Muscle layer of duodenum (tissue), 2 donors: Measurements from ENCODE around the gene SMC3.

Source experiments
- H3K27ac ChIP-seq: one replicate; pipeline ENCODE4 v1.7.0; 2013; ENCODE audit warnings: mild to moderate bottlenecking, low read length
- H3K27me3 ChIP-seq: one replicate; pipeline ENCODE4 v1.7.0; 2013; ENCODE audit warnings: low read depth, mild to moderate bottlenecking, control low read depth, low read length
- H3K36me3 ChIP-seq, 2 donors: one replicate each; pipeline ENCODE4 v1.7.0; 2013; ENCODE audit warnings: low read length in 2 of 2, control low read depth in 1 of 2, mild to moderate bottlenecking in 1 of 2; ENCODE audit not compliant: insufficient read depth in 2 of 2, control insufficient read depth in 1 of 2
- H3K4me1 ChIP-seq, 2 donors: one replicate each; pipeline ENCODE4 v1.7.0; 2013; ENCODE audit warnings: low read length in 2 of 2, mild to moderate bottlenecking in 2 of 2, control low read depth in 1 of 2, moderate library complexity in 1 of 2; ENCODE audit not compliant: insufficient read depth in 2 of 2, control insufficient read depth in 1 of 2
- H3K4me3 ChIP-seq, 2 donors: one replicate each; pipeline ENCODE4 v1.7.0; 2013; ENCODE audit warnings: low read length in 2 of 2, low read depth in 1 of 2, mild to moderate bottlenecking in 1 of 2
- H3K9me3 ChIP-seq, 2 donors: one replicate each; pipeline ENCODE4 v1.7.0; 2013; ENCODE audit warnings: low read length in 2 of 2, control low read depth in 1 of 2, mild to moderate bottlenecking in 1 of 2; ENCODE audit not compliant: control insufficient read depth in 1 of 2
- donor health status: healthy.

Gene SMC3

DNA sequence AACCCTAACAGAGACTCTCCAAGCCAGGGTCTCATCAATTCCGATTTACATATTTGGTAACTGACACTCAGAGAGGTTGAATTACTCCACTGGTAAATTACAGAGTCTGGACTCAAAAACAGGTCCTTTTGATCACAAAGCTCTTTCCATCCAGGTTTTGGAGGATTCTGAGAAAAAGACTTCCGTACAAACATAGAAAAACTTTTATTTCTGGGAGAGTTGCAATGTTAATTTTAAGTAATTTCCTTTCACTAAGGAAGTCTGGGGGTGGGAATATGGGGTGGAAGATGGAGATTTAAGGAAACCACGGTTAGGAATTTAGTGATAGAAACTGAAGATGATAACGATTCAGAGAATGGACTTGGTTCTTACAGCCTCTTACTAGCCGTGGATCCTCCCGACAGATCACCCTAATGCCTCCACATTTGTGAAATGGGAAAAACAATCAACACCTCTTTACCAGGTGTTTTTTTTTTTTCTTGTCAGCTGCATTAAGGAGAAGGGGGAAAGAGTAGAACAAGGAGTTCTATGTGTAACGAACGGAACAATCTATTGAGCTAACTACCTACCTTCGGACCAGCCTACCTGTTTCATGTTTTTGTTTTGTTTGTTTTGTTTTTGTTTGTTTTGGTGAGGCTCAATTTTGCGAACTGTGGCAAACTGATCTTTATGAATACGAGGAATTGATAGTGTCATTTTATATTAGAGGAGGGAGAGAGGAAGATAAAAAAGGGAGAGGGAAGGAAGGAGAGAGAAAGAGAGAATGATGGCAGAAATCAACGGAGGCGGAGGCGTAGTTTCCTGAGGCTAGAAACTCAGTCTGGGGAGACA is 74.9 kb downstream of the SMC3 start:
- Histone ChIP-seq H3K4me1 (peaks cover 0 to 24% of the 10 kb centered on the region in 2 donors), H3K4me3 (no peak overlapping the region), H3K9me3 (no peaks in the 10 kb centered on the region), H3K27me3 (peaks cover 30% of the 10 kb centered on the region), H3K36me3 (no peaks in the 10 kb centered on the region), H3K27ac (no peak overlapping the region)

DNA sequence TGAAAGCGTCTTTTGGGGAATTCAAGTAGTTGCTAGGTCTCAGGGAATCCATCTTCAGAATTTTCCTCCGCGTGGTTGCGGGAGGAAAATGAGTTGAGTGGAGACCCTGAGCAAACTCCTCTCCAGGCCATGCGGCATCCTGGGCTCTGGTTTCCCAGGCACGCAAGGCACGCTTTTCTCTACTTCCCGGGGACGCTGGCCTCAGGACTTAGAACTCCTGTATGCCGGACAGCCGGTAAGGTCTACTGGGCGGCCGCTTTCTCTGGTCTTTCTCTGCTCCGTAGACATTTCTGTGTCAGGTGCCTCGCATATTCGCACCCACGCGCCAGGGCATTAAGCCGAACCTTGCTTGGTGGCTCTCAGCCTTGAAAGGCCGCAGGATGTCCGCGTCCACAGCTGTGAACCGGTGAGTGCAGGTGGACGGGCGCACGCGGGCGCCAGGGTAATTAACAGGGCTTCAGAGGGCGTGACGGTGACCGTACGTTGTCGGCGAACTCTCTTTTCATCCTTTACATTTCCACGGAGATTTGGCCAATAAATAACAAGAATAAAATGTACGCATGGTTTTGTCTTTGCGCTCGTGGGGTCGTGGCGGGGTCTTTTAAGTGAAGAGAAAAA is 75.6 kb downstream of the SMC3 start:
- peaks cover 30% of the 10 kb centered on the region for H3K27me3 ChIP-seq
- peak overlapping the region; percentile 37 to 85 for H3K4me3 ChIP-seq
- no peaks in the 10 kb centered on the region for H3K9me3 ChIP-seq
- peaks cover 0 to 23% of the 10 kb centered on the region in 2 donors for H3K4me1 ChIP-seq
- H3K27ac ChIP-seq = no peak overlapping the region
- H3K36me3 ChIP-seq = no peaks in the 10 kb centered on the region

GRCh38 chr10:110643653-110644597 is 76.4 kb downstream of the SMC3 start, which contains the start of gene RBM20:
Gene RBM20 (plus strand): TSS chr10:110644336. CDS start chr10:110644455, 119 bp downstream.
- Histone ChIP-seq H3K4me3 (peak within 1 kb of the TSS; percentile 37 to 85), H3K36me3 (no peaks in the 10 kb centered on the region), H3K27me3 (peaks cover 30% of the 10 kb centered on the region), H3K4me1 (peaks cover 0 to 23% of the 10 kb centered on the region in 2 donors), H3K9me3 (no peaks in the 10 kb centered on the region), H3K27ac (no peak within 1 kb of the TSS)

- H3K4me3 ChIP-seq = peak overlapping the region in 1 of 2 donors; percentile 85
- no peaks in the 10 kb centered on the region for H3K9me3 ChIP-seq
- H3K27ac ChIP-seq = no peak overlapping the region
Observed at GRCh38 chr10:110644598-110645462, 77.3 kb downstream of the SMC3 start.

GRCh38 chr10:110646417-110647135 is 79.1 kb downstream of the SMC3 start:
- Histone ChIP-seq H3K4me1 (peaks cover 0 to 23% of the 10 kb centered on the region in 2 donors), H3K9me3 (no peaks in the 10 kb centered on the region), H3K4me3 (no peak overlapping the region), H3K27me3 (peaks cover 30% of the 10 kb centered on the region), H3K36me3 (no peaks in the 10 kb centered on the region), H3K27ac (no peak overlapping the region)

More at GRCh38 chr10:110644598-110645462, 77.3 kb downstream of the SMC3 start:
- peaks cover 0 to 23% of the 10 kb centered on the region in 2 donors for H3K4me1 ChIP-seq
- peaks cover 30% of the 10 kb centered on the region for H3K27me3 ChIP-seq
- H3K36me3 ChIP-seq = no peaks in the 10 kb centered on the region

DNA sequence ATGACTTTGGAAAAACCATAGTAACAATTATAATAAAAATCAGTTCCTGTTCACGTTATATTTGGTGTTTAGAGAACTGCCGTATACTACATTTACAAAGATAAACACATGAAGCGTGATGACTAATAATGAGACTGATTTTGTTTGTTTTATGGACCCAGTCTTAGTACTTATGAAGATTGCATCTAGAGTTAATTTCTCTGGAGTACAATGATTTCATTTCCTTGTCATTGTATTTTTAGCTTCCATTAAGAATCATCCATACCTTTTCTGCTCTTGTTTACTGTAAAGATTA is 79.6 kb downstream of the SMC3 start:
- no peaks in the 10 kb centered on the region for H3K9me3 ChIP-seq
- no peak overlapping the region for H3K27ac ChIP-seq
- peaks cover 29% of the 10 kb centered on the region for H3K27me3 ChIP-seq
- no peaks in the 10 kb centered on the region for H3K36me3 ChIP-seq
- no peak overlapping the region for H3K4me3 ChIP-seq
- H3K4me1 ChIP-seq = peaks cover 0 to 23% of the 10 kb centered on the region in 2 donors

GRCh38 chr10:110648692-110649346 is 81.3 kb downstream of the SMC3 start:
- Histone ChIP-seq H3K4me3 (no peak overlapping the region), H3K4me1 (peaks cover 0 to 14% of the 10 kb centered on the region in 2 donors), H3K9me3 (no peaks in the 10 kb centered on the region), H3K36me3 (no peaks in the 10 kb centered on the region), H3K27me3 (peaks cover 12% of the 10 kb centered on the region), H3K27ac (no peak overlapping the region)

DNA sequence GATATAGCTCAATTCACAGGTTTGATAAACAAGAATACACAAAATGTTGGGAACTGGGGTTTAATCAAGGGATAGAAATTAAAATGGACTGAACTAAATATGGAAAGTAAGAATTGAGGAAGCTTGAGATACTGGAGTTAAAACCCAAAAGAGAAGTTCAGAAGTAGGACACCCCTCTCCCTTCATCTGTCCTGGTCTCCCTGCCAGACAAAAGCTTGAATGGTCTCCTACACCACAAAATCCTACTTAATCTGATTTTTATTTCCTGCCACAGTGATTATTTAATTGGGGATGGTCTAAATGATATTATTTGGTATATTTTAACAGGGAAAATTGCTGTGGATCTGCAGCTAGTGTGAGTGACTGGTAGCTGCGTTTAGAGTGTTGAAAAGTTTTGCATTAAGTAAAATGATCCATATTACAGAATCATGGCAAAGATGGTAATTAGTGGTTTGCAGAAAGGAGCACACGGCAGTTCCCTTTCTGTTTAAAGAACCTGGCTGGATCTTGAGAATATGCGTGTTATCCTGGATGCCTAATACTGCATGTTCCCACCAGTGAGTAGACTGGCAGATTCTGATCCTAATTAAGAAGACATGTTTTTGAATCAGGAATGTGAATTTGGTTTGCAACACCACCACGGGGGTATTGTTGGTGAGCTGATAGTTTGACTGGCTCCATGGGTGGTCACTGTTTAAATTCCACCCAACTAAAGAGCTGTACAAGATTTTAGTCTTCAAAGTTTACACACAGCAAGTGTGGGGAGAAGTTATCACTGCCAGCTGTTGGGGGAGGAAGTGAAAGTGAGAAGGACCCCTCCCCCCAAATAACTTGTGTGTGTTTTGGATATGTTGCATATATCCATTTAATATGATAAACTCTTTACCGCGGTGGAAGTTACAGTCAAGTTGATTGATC is 82.1 kb downstream of the SMC3 start:
- no peak overlapping the region for H3K4me3 ChIP-seq
- no peaks in the 10 kb centered on the region for H3K36me3 ChIP-seq
- H3K4me1 ChIP-seq = peaks cover 0 to 6% of the 10 kb centered on the region in 2 donors
- no peak overlapping the region for H3K27ac ChIP-seq
- no peaks in the 10 kb centered on the region for H3K9me3 ChIP-seq
- peaks cover 9% of the 10 kb centered on the region for H3K27me3 ChIP-seq

DNA sequence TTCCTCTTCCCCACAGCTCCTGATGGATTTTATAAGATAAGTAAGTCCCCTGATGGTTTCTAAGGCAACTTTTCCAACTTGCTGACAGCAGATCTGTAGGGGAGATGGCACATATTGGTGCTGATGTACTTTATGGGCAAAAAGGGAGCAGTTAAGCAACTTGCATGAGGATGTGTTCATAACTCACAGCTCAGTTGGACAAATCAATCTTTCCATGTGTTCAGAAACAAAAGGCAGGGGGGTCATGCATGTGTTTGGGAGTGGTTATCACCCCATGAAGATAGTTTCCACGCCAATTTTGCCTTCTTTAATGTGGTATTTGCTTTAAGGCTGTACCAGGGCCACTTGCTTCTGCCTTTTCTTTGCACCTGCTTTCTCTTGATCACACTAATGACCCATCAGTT is 82.8 kb downstream of the SMC3 start:
- Histone ChIP-seq H3K36me3 (no peaks in the 10 kb centered on the region), H3K9me3 (no peaks in the 10 kb centered on the region), H3K4me1 (no peaks in the 10 kb centered on the region), H3K27me3 (peaks cover 3% of the 10 kb centered on the region), H3K4me3 (no peak overlapping the region), H3K27ac (no peak overlapping the region)
